ENCODE measurements around the gene EPN2. TPM values are rescaled to one million over a fixed set of nuclear protein-coding genes. Genes with fewer than 3 reads are reported as not detected.
A peak's percentile ranks its signal among the peaks of the same experiment; 100 is the strongest.
"Not testable (repeated sequence)": the region's sequence is repeated elsewhere in the genome, so short reads cannot be mapped to it uniquely, and the experiment has no call there.

The EPN2 gene
- total and polyA plus RNA-seq, 2 donors (not counting 1 experiment from before 2014, with no cell fraction given): 23.8 to 36.0 TPM

DNA sequence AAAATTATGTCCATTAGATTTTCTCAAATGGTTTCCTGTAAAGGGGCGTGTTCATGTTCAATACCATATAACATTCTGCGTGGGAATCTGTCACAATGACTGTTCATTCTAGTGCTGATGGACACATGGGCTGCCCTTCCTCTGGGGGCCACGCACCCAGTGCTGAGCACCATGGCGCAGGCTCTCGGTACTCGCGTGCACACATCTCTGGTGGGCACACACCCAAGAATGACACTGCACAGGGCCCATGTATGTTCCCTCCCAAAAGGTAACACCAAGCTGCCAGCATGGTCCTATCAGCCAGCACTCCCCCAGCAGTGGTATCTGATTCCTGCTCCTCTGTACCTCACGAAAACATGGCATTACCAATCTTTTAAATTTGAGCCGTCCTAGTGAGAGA is 111.6 kb downstream of the EPN2 start:
- Histone ChIP-seq H2AFZ (ENCODE audit: low read length) (no peak overlapping the region), H3K27me3 (ENCODE audit: control insufficient read depth, insufficient read depth, low read length) (no peaks in the 10 kb centered on the region), H3K4me1 (ENCODE audit: control insufficient read depth, extremely low read depth, insufficient read depth, low read length) (peaks cover 22% of the 10 kb centered on the region), H4K20me1 (ENCODE audit: control insufficient read depth, extremely low read depth, insufficient read depth, low read length) (no peaks in the 10 kb centered on the region), H3K27ac (ENCODE audit: insufficient read depth, low read length) (no peak overlapping the region), H3K9ac (ENCODE audit: insufficient read depth, low read length) (no peak overlapping the region), H3K4me3 (replicated peaks in 1 of 4; ENCODE audit: control extremely low read depth in 1 of 4, insufficient read depth in 1 of 4, low read depth in 3 of 4, low read length in 4 of 4) (no peak overlapping the region), H3K36me3 (ENCODE audit: control insufficient read depth, insufficient read depth, low read length) (no peaks in the 10 kb centered on the region), H3K9me3 (ENCODE audit: control insufficient read depth, insufficient read depth, low read depth, low read length) (no peaks in the 10 kb centered on the region), H3K4me2 (ENCODE audit: extremely low read depth, insufficient read depth, low read length) (no peak overlapping the region), H3K79me2 (ENCODE audit: control insufficient read depth, insufficient read depth, low read length) (no peaks in the 10 kb centered on the region)
- DNase-seq (ENCODE audit: low read depth in 2 of 2): no peak
- TF ChIP-seq EZH2 (IDR thresholded peaks at IDR 0.05; ENCODE audit: low read length, missing control alignments): no peak
- TF ChIP-seq, protein P1, sequence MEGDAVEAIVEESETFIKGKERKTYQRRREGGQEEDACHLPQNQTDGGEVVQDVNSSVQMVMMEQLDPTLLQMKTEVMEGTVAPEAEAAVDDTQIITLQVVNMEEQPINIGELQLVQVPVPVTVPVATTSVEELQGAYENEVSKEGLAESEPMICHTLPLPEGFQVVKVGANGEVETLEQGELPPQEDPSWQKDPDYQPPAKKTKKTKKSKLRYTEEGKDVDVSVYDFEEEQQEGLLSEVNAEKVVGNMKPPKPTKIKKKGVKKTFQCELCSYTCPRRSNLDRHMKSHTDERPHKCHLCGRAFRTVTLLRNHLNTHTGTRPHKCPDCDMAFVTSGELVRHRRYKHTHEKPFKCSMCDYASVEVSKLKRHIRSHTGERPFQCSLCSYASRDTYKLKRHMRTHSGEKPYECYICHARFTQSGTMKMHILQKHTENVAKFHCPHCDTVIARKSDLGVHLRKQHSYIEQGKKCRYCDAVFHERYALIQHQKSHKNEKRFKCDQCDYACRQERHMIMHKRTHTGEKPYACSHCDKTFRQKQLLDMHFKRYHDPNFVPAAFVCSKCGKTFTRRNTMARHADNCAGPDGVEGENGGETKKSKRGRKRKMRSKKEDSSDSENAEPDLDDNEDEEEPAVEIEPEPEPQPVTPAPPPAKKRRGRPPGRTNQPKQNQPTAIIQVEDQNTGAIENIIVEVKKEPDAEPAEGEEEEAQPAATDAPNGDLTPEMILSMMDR (conservative IDR thresholded peaks at IDR 0.05 in 1 of 2, IDR thresholded peaks at IDR 0.05 in 1 of 2; ENCODE audit: low read depth in 1 of 2, low read length in 2 of 2): no peak

DNA sequence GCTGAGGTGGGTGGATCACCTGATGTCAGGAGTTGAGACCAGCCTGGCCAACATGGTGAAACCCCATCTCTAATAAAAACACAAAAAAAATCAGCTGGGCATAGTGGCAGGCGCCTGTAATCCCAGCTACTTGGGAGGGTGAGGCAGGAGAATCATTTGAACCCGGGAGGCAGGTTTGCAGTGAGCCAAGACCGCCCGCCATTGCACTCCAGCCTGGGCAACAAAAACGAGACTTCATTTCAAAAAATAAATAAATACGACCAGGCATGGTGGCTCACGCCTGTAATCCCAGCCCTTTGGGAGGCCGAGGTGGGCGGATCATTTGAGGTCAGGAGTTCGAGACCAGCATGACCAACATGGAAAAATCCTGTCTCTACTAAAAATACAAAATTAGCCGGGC is 116.2 kb downstream of the EPN2 start:
- not testable (repeated sequence) for H3K4me1 ChIP-seq (ENCODE audit: control insufficient read depth, extremely low read depth, insufficient read depth, low read length); DNase-seq (ENCODE audit: low read depth in 2 of 2); H2AFZ ChIP-seq (ENCODE audit: low read length); H3K9ac ChIP-seq (ENCODE audit: insufficient read depth, low read length); H4K20me1 ChIP-seq (ENCODE audit: control insufficient read depth, extremely low read depth, insufficient read depth, low read length); H3K27ac ChIP-seq (ENCODE audit: insufficient read depth, low read length); H3K4me3 ChIP-seq (replicated peaks in 1 of 4; ENCODE audit: control extremely low read depth in 1 of 4, insufficient read depth in 1 of 4, low read depth in 3 of 4, low read length in 4 of 4); H3K36me3 ChIP-seq (ENCODE audit: control insufficient read depth, insufficient read depth, low read length); H3K79me2 ChIP-seq (ENCODE audit: control insufficient read depth, insufficient read depth, low read length); H3K27me3 ChIP-seq (ENCODE audit: control insufficient read depth, insufficient read depth, low read length); H3K9me3 ChIP-seq (ENCODE audit: control insufficient read depth, insufficient read depth, low read depth, low read length); H3K4me2 ChIP-seq (ENCODE audit: extremely low read depth, insufficient read depth, low read length)

DNA sequence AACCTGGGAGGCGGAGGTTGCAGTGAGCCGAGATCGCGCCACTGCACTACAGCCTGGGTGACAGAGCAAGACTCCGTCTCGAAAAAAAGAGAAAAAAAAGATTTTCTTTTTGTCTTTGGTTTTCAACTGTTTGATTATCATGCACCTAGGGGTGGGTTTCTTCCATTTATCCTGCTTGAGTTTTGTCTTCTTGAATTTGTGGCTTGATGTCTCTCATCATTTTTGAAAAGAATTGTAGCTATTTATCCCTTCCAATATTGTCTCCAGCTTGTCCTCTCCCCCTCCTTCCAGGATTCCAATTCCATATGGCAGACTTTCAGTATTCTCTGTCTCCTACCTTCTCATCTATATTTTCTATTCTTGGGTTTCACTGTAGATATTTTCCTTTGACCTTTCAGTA is 117.6 kb downstream of the EPN2 start:
- no peak for DNase-seq (ENCODE audit: low read depth in 2 of 2)
- TF ChIP-seq, protein P1 (conservative IDR thresholded peaks at IDR 0.05 in 1 of 2, IDR thresholded peaks at IDR 0.05 in 1 of 2; ENCODE audit: low read depth in 1 of 2, low read length in 2 of 2): no peak
- no peak for TF ChIP-seq EZH2 (IDR thresholded peaks at IDR 0.05; ENCODE audit: low read length, missing control alignments)
- H3K9ac ChIP-seq (ENCODE audit: insufficient read depth, low read length): no peak overlapping the region
- H3K4me3 ChIP-seq (replicated peaks in 1 of 4; ENCODE audit: control extremely low read depth in 1 of 4, insufficient read depth in 1 of 4, low read depth in 3 of 4, low read length in 4 of 4): no peak overlapping the region
- H4K20me1 ChIP-seq (ENCODE audit: control insufficient read depth, extremely low read depth, insufficient read depth, low read length): no peaks in the 10 kb centered on the region
- peak overlapping the region; percentile 35 for H3K4me2 ChIP-seq (ENCODE audit: extremely low read depth, insufficient read depth, low read length)
- no peaks in the 10 kb centered on the region for H3K27me3 ChIP-seq (ENCODE audit: control insufficient read depth, insufficient read depth, low read length)
- H2AFZ ChIP-seq (ENCODE audit: low read length): no peak overlapping the region
- peaks cover 2% of the 10 kb centered on the region for H3K4me1 ChIP-seq (ENCODE audit: control insufficient read depth, extremely low read depth, insufficient read depth, low read length)
- no peak overlapping the region for H3K27ac ChIP-seq (ENCODE audit: insufficient read depth, low read length)
- no peaks in the 10 kb centered on the region for H3K9me3 ChIP-seq (ENCODE audit: control insufficient read depth, insufficient read depth, low read depth, low read length)
- no peaks in the 10 kb centered on the region for H3K79me2 ChIP-seq (ENCODE audit: control insufficient read depth, insufficient read depth, low read length)
- H3K36me3 ChIP-seq (ENCODE audit: control insufficient read depth, insufficient read depth, low read length): peaks cover 5% of the 10 kb centered on the region
